22Rv1 (cell line): Measurements from ENCODE around the gene EFCAB14.
"Not testable (repeated sequence)": the region's sequence is repeated elsewhere in the genome, so short reads cannot be mapped to it uniquely, and the experiment has no call there.

ENCODE experiments used
- ZFX ChIP-seq: fragments of 450-650 bp; IDR thresholded peaks from 2 replicates; pipeline ENCODE4 v1.6.1; 2017; ENCODE audit warnings: antibody characterized with exemption, borderline replicate concordance
- TF ChIP-seq, protein P1 (sequence below): fragments of 450-650 bp; IDR thresholded peaks from 2 replicates; pipeline ENCODE4 v1.5.1; 2017; ENCODE audit warnings: mild to moderate bottlenecking

GRCh38 chr1:46651152-46651551, 67.8 kb downstream of the EFCAB14 start:
- TF ChIP-seq, protein P1, sequence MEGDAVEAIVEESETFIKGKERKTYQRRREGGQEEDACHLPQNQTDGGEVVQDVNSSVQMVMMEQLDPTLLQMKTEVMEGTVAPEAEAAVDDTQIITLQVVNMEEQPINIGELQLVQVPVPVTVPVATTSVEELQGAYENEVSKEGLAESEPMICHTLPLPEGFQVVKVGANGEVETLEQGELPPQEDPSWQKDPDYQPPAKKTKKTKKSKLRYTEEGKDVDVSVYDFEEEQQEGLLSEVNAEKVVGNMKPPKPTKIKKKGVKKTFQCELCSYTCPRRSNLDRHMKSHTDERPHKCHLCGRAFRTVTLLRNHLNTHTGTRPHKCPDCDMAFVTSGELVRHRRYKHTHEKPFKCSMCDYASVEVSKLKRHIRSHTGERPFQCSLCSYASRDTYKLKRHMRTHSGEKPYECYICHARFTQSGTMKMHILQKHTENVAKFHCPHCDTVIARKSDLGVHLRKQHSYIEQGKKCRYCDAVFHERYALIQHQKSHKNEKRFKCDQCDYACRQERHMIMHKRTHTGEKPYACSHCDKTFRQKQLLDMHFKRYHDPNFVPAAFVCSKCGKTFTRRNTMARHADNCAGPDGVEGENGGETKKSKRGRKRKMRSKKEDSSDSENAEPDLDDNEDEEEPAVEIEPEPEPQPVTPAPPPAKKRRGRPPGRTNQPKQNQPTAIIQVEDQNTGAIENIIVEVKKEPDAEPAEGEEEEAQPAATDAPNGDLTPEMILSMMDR, result not testable (repeated sequence)
- not testable (repeated sequence) for TF ChIP-seq ZFX
